Stimulated activated naive CD4-positive, alpha-beta T cell (primary cell): ENCODE measurements around the gene CNTNAP2.
"Not testable (repeated sequence)": the region's sequence is repeated elsewhere in the genome, so short reads cannot be mapped to it uniquely, and the experiment has no call there.

Source experiments
- DNase-seq, 6 experiments: peaks; one replicate each; lab custom pipeline; 2025; lab: John Stamatoyannopoulos, UW

Gene CNTNAP2

GRCh38 chr7:146889806-146890555, 773.4 kb downstream of the CNTNAP2 start:
- no peak for DNase-seq

GRCh38 chr7:146892151-146892550, 775.5 kb downstream of the CNTNAP2 start:
- DNase-seq, result no peak

- DNase-seq, result no peak
Measured at GRCh38 chr7:146894927-146895326, 778.3 kb downstream of the CNTNAP2 start.

- DNase-seq, result no peak
Measured at GRCh38 chr7:146902266-146902665, 785.7 kb downstream of the CNTNAP2 start.

GRCh38 chr7:146902728-146903127, 786.1 kb downstream of the CNTNAP2 start:
- no peak for DNase-seq

GRCh38 chr7:146905746-146906145, 789.1 kb downstream of the CNTNAP2 start:
- DNase-seq, result not testable (repeated sequence)

GRCh38 chr7:146922782-146923181, 806.2 kb downstream of the CNTNAP2 start:
- DNase-seq, result no peak

- DNase-seq, result no peak
Measured at GRCh38 chr7:146926841-146927240, 810.2 kb downstream of the CNTNAP2 start.

- no peak for DNase-seq
Measured at GRCh38 chr7:146937836-146938235, 821.2 kb downstream of the CNTNAP2 start.

- no peak for DNase-seq
Measured at GRCh38 chr7:146943483-146943882, 826.9 kb downstream of the CNTNAP2 start.

GRCh38 chr7:146948703-146949102, 832.1 kb downstream of the CNTNAP2 start:
- no peak for DNase-seq

GRCh38 chr7:146956321-146956720, 839.7 kb downstream of the CNTNAP2 start:
- no peak for DNase-seq

GRCh38 chr7:146956853-146957252, 840.3 kb downstream of the CNTNAP2 start:
- no peak for DNase-seq

- DNase-seq, result no peak
Measured at GRCh38 chr7:146960773-146961391, 844.3 kb downstream of the CNTNAP2 start.

GRCh38 chr7:146961617-146962016, 845.0 kb downstream of the CNTNAP2 start:
- DNase-seq, result no peak

- DNase-seq, result no peak
Measured at GRCh38 chr7:146966274-146966673, 849.7 kb downstream of the CNTNAP2 start.

- no peak for DNase-seq
Measured at GRCh38 chr7:146982482-146982881, 865.9 kb downstream of the CNTNAP2 start.

GRCh38 chr7:146991596-146991995, 875.0 kb downstream of the CNTNAP2 start:
- no peak for DNase-seq

- no peak for DNase-seq
Measured at GRCh38 chr7:146993764-146994163, 877.2 kb downstream of the CNTNAP2 start.

GRCh38 chr7:147008530-147008929, 891.9 kb downstream of the CNTNAP2 start:
- no peak for DNase-seq

GRCh38 chr7:147012666-147013065, 896.1 kb downstream of the CNTNAP2 start:
- DNase-seq, result no peak

GRCh38 chr7:147013825-147014224, 897.2 kb downstream of the CNTNAP2 start:
- DNase-seq, result no peak

- no peak for DNase-seq
Measured at GRCh38 chr7:147014286-147014955, 897.8 kb downstream of the CNTNAP2 start.
